Myocyte (in vitro differentiated cells): ENCODE results near the gene TMEM218. TPM values are rescaled to one million over a fixed set of nuclear protein-coding genes. Genes with fewer than 3 reads are reported as not detected.

ENCODE experiments used
- DNase-seq: peaks from one replicate; pipeline ENCODE4 v3.0.0-alpha.2; 2012; ENCODE audit warnings: low read depth
- polyA plus RNA-seq: library from polyadenylated mRNA; unstranded; fragments of >200 nt; gene quantifications from one replicate; pipeline ENCODE4 v1.2.1, GENCODE V29; 2012; ENCODE audit warnings: missing spikeins
- total RNA-seq: library from RNA; depleted of rRNA; stranded (reverse); fragments of >200 nt; gene quantifications from 2 replicates; pipeline ENCODE4 v1.2.3, GENCODE V29; 2014

Gene TMEM218
- 24.4 and 30.8 TPM in 2 replicates for total RNA-seq
- polyA plus RNA-seq, result 23.0 TPM

DNA sequence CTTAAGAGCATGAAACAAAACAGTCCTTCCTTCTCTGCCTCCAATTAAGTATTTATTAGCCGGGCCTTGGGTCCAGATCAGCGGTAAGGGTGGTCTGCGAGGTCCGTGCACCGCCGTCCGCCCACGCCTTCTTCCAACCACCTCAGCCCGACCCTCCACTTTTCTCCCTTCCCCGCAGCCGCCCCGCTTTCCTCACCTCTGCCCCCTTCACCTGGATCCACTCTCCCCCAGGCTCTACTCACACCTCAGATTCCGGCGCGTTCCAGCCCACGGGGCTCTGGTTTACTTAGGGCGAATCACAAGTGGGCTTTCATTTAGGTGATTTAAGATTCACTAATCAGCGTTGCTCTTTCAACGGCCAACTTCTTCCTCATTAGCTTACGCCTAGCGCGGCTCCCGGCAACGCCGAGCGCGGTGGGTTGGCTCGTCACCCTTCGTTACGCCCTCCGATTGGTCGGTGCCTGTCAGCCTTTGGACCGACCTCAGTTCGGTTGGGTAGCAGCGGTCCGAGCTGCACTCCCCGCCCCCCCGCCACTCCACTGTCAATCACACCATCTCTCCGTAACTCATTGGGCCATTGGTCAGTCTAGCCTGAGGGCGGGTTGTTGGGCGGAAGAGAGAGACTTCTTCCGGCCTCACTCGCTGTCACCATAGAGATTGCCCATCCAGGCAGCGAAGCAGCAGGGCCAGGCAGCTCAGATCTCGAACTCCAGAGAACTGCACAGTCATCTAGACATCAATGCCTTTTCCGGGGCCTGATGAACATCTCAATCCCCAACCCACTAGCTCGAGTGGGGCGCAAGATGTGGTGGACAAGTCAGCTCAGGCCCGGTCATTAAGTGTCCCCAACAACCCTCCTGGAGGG lies at the start of gene TMEM218:
TSS of gene TMEM218 (minus strand) at position 284 of the 865 bp plus-strand sequence. CDS start 9,385 bp downstream, outside the sequence.
- peak; percentile 99 for DNase-seq

GRCh38 chr11:125157953-125158680 lies 46.7 kb upstream of the TMEM218 start:
- DNase-seq, result no peak

DNA sequence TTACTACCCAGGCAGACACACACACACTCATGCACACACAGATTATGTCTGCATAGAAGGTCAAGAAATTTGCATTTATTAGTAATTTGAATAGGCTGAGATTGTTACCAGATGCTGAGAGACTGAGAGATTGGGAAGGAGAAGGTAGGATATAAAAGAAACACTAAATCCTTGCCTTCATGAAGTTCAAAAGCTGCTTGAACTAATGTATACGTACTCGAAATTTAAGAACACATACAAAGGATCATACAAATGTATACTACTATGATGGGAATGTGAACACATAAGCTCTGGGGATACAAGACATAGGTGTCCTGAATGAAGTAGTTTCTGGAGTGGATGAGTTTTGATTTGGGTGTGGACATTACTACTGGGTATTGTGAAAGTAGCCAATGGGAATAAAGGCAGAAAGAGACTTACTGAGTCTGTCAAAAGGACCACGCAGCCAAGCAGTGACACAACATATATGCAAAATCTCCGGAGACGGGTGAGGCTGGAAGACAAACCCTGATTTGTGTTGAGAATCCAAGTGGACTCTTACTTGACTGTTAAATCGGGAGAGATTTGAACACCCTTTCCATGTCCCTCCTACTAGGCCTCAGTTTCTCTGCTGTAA lies 45.8 kb upstream of the TMEM218 start:
- DNase-seq, result no peak

- DNase-seq, result no peak
Observed at GRCh38 chr11:125156346-125157117, 45.1 kb upstream of the TMEM218 start.

- DNase-seq, result no peak
Observed at GRCh38 chr11:125155767-125156166, 44.3 kb upstream of the TMEM218 start.

GRCh38 chr11:125155100-125155444 lies 43.6 kb upstream of the TMEM218 start:
- no peak for DNase-seq

DNA sequence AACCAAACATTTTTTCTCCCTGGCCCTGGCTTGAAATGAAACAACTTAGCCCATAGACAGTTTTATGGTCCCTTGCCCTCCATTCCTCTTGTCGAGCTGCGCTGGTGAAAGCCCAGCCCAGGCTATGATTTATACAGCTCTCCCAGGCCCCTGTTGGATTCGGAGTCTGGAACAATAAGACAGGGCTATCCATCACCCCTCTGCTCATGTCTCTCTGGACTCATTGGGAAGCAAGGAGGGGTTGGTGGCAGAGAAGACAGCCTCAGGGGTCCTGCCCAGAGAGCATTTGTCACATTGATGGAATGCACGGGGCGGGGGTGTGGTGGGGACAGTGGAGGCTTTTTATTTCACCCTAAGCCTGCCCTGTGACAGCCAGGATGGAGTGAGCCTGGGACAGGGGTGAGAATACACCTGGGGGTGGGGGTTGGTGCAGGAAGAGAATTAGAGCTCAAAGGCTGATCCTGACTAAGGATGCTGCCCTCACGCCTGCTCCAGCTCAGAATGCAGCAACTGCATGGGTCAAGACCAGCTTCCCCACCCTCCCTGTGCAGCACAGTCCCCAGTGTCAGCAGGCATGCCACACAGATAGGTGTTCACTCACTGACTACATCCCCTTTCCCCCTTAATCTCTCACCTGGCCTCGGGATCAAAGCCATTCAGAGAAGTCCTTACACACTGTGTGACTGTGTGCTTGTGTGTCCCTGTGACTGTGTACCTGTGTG lies 43.1 kb upstream of the TMEM218 start:
- DNase-seq, result no peak

DNA sequence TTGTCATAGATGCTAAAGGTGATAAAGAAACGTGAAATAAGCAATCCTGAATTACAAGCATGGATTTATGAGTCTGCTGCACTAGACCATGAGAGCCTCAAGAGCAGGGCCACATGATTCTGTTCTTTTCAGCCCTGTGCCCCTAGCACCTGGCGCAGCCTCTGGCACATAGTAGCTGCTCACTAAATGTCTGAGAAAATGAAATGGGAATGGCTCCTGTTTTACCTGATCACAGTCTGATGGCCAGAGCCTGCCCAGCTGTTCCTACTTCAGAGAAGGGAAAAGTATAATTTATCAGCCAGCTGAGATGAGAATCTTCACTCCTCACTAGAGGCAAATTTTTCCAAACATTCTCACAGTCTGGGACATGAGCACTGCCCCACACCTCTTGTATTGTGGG lies 42.4 kb upstream of the TMEM218 start:
- DNase-seq, result no peak

GRCh38 chr11:125148743-125149142 lies 37.3 kb upstream of the TMEM218 start:
- no peak for DNase-seq

DNA sequence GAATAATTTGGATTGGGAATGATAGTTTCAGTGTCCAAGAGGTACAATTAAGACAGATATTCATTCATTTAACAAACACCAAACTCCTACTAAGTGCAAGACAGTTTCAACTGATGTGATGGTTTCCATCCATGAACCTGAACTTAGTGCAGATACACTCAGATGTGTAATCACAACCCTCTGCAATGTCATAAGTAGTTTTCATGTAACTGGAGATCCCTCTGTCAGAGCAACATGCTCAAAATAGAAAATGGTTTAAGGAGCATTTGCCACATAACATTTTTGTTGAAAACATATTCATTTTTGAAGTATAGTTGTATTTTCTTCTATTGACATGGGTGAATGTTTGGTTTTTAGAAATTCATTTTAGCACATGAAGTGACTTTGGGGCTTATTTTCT lies 36.6 kb upstream of the TMEM218 start:
- DNase-seq, result no peak

GRCh38 chr11:125147280-125147679 lies 35.9 kb upstream of the TMEM218 start:
- DNase-seq, result no peak

GRCh38 chr11:125146232-125146631 lies 34.8 kb upstream of the TMEM218 start:
- DNase-seq, result no peak

GRCh38 chr11:125141686-125142535 lies 30.5 kb upstream of the TMEM218 start:
- peak; percentile 46 for DNase-seq

- DNase-seq, result no peak
Observed at GRCh38 chr11:125141178-125141577, 29.8 kb upstream of the TMEM218 start.

DNA sequence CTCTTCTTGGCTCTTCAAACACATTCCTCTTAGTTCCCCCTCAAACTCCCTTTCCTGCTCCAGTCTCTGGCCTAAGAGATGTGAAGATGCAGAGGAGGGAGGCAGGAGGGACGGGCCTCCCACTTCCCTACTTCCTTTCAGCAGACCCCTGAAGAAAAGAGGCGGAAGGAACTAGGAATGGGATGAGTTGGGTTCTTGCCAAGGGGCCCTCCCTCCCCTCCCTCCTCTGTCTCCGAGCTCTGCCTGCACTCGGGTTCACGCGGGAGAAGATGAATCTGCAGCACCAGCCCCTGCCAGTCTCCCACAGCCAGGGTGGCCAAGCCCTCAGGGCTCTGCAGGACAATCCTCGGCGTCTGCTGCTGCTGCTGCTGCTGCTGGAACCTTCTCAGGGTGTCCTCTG lies 28.8 kb upstream of the TMEM218 start:
- no peak for DNase-seq

- no peak for DNase-seq
Observed at GRCh38 chr11:125139778-125140177, 28.4 kb upstream of the TMEM218 start.

DNA sequence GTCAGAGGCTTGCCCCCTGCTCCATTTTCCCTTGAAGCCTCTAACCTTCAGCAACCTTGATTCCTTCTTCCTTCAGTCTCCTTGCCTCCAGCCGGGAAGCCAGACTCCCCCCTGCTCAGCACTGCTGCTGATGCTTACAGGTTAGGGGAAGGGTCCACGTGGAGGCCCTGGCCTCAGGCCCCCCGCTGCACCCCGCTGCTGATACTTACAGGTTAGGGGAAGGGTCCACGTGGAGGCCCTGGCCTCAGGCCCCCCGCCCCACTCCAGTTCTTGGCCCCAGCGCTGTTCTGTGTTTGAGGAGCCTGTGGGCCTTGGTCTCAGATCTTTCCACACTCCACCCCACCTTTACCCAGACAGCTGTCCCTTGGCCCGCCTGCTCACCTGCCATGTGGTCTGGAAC lies 27.5 kb upstream of the TMEM218 start:
- no peak for DNase-seq

DNA sequence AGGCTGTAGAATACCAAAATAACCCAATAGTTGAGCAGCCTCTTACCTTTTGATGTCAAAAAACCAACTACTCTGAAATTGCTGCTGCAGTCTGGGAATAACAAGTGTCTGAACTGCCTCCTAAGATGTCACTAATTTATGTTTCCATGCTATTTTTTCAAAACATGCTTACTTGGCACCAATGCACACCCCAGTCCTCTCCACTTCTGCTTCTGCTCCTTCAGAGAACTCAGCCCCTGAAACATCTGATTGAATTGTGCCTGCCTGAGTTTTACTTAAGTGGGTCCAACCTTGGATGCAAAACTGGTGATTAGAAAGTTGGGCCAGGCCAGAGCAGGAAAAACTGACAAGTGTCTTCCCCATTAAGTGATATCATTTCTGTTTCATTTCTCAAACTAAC lies 24.6 kb upstream of the TMEM218 start:
- no peak for DNase-seq

DNA sequence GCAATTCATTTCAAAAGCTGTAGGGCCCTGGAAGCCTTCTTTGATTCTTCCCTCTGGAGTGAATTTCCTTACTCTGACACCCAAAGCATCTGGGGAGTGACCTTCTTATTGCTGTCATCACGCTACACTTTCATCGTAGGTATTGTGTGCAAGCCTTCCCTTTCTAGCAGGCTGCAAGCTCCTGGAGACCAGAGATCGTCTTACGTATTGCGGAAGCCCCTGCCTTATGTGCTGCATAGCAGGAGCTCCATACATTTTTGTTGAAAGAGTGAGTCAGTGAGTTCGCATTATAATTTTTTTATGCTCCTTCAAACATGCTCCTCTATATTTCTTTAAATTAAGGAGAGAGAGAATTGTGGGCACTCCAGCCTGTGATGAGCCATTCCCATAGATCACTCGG lies 21.2 kb upstream of the TMEM218 start:
- no peak for DNase-seq

- DNase-seq, result no peak
Observed at GRCh38 chr11:125132071-125132470, 20.6 kb upstream of the TMEM218 start.
